H9 (cell line): ENCODE measurements around the gene FOXB2. TPM values are rescaled to one million over a fixed set of nuclear protein-coding genes. Genes with fewer than 3 reads are reported as not detected.

Experiments
- DNase-seq: peaks from one replicate; pipeline ENCODE4 v3.0.0-alpha.2; 2017
- H2AFZ ChIP-seq: one replicate; pipeline ENCODE4 v1.6.1; 2013; ENCODE audit warnings: mild to moderate bottlenecking, low read length, control low read depth, moderate library complexity
- H2AK5ac ChIP-seq: 2 replicates; pipeline ENCODE4 v1.6.1; 2013; ENCODE audit warnings: low read length, control low read depth, mixed read lengths; ENCODE audit not compliant: insufficient read length
- H2BK120ac ChIP-seq: one replicate; pipeline ENCODE4 v1.6.1; 2013; ENCODE audit warnings: low read depth, mild to moderate bottlenecking, low read length, control low read depth, inconsistent platforms; ENCODE audit not compliant: poor library complexity, severe bottlenecking
- H2BK12ac ChIP-seq: 2 replicates; pipeline ENCODE4 v1.6.1; 2013; ENCODE audit warnings: low read length, control low read depth, mixed read lengths, low read depth; ENCODE audit not compliant: insufficient read length
- H2BK15ac ChIP-seq: 2 replicates; pipeline ENCODE4 v1.6.1; 2013; ENCODE audit warnings: low read depth, low read length, control low read depth
- H2BK20ac ChIP-seq: one replicate; pipeline ENCODE4 v1.6.1; 2013; ENCODE audit warnings: low read depth, mild to moderate bottlenecking, low read length, control low read depth, inconsistent platforms; ENCODE audit not compliant: poor library complexity, severe bottlenecking
- H2BK5ac ChIP-seq: 2 replicates; pipeline ENCODE4 v1.6.1; 2013; ENCODE audit warnings: low read length, control low read depth, mixed read lengths; ENCODE audit not compliant: insufficient read length
- H3K14ac ChIP-seq: 2 replicates; pipeline ENCODE4 v1.6.1; 2013; ENCODE audit warnings: low read length, control low read depth; ENCODE audit not compliant: insufficient read depth
- H3K18ac ChIP-seq: 2 replicates; pipeline ENCODE4 v1.6.1; 2013; ENCODE audit warnings: low read depth, mild to moderate bottlenecking, mixed read lengths, low read length, control low read depth; ENCODE audit not compliant: insufficient read length
- H3K23ac ChIP-seq: 2 replicates; pipeline ENCODE4 v1.6.1; 2013; ENCODE audit warnings: low read length, control low read depth, mixed read lengths, low read depth; ENCODE audit not compliant: insufficient read length
- H3K23me2 ChIP-seq: 2 replicates; pipeline ENCODE4 v1.6.1; 2013; ENCODE audit warnings: low read depth, mild to moderate bottlenecking, mixed read lengths, low read length, control low read depth; ENCODE audit not compliant: insufficient read length, poor library complexity, severe bottlenecking
- H3K27ac ChIP-seq: 2 replicates; pipeline ENCODE4 v1.5.1; 2013; ENCODE audit warnings: low read length, control low read depth, mixed read lengths, low read depth; ENCODE audit not compliant: insufficient read length
- H3K27me3 ChIP-seq: 2 replicates; pipeline ENCODE4 v1.6.1; 2013; ENCODE audit warnings: low read length, control low read depth, inconsistent platforms; ENCODE audit not compliant: insufficient read depth
- H3K4ac ChIP-seq: 2 replicates; pipeline ENCODE4 v1.6.1; 2013; ENCODE audit warnings: low read depth, mild to moderate bottlenecking, control low read depth, inconsistent platforms, low read length, moderate library complexity
- H3K4me1 ChIP-seq: 2 replicates; pipeline ENCODE4 v1.6.1; 2013; ENCODE audit warnings: low read length, control low read depth, inconsistent platforms; ENCODE audit not compliant: insufficient read depth
- H3K4me2 ChIP-seq: 2 replicates; pipeline ENCODE4 v1.6.1; 2013; ENCODE audit warnings: low read length, control low read depth, mixed read lengths; ENCODE audit not compliant: insufficient read length, insufficient read depth
- H3K56ac ChIP-seq: 2 replicates; pipeline ENCODE4 v1.6.1; 2013; ENCODE audit warnings: low read depth, mild to moderate bottlenecking, mixed read lengths, low read length, control low read depth; ENCODE audit not compliant: insufficient read length
- H3K79me1 ChIP-seq: 2 replicates; pipeline ENCODE4 v1.6.1; 2013; ENCODE audit warnings: low read depth, mild to moderate bottlenecking, moderate library complexity, low read length, control low read depth, inconsistent platforms; ENCODE audit not compliant: insufficient read depth, poor library complexity, severe bottlenecking
- H3K79me2 ChIP-seq: 2 replicates; pipeline ENCODE4 v1.6.1; 2013; ENCODE audit warnings: low read length, control low read depth, inconsistent platforms; ENCODE audit not compliant: insufficient read depth
- H3K9ac ChIP-seq: 2 replicates; pipeline ENCODE4 v1.6.1; 2013; ENCODE audit warnings: low read length, control low read depth, mixed read lengths; ENCODE audit not compliant: insufficient read length; ENCODE audit errors: extremely low read depth
- H3K9me3 ChIP-seq: one replicate; pipeline ENCODE4 v1.6.1; 2013; ENCODE audit warnings: low read depth, low read length, inconsistent platforms; ENCODE audit not compliant: control insufficient read depth
- H3T11ph ChIP-seq: one replicate; pipeline ENCODE4 v1.6.1; 2013; ENCODE audit warnings: mild to moderate bottlenecking, low read length, control low read depth, inconsistent platforms
- H4K20me1 ChIP-seq: one replicate; pipeline ENCODE4 v1.6.1; 2013; ENCODE audit not compliant: control insufficient read depth, insufficient read length, insufficient read depth
- H4K5ac ChIP-seq: 2 replicates; pipeline ENCODE4 v1.6.1; 2013; ENCODE audit warnings: low read depth, mild to moderate bottlenecking, mixed read lengths, low read length, control low read depth; ENCODE audit not compliant: insufficient read length
- H4K8ac ChIP-seq: replicated peaks from 2 replicates; pipeline ENCODE4 v1.6.1; 2013; ENCODE audit warnings: low read length, control low read depth, mixed read lengths, low read depth; ENCODE audit not compliant: insufficient read length
- H4K91ac ChIP-seq: 2 replicates; pipeline ENCODE4 v1.6.1; 2013; ENCODE audit warnings: low read depth, mild to moderate bottlenecking, moderate library complexity, mixed read lengths, low read length, control low read depth; ENCODE audit not compliant: insufficient read length
- H3K27ac Mint-ChIP-seq, 3 experiments: 2 replicates in 2 of 3; 3 replicates in 1 of 3; pipeline ENCODE4 v1.8.0; 2020 to 2021; ENCODE audit warnings: mixed read lengths in 3 of 3, mild to moderate bottlenecking in 1 of 3, moderate library complexity in 1 of 3
- H3K27me3 Mint-ChIP-seq: 2 replicates; pipeline ENCODE4 v1.8.0; 2021; ENCODE audit warnings: low read depth, mild to moderate bottlenecking, moderate library complexity, mixed read lengths
- H3K36me3 Mint-ChIP-seq, 3 experiments: 2 replicates in 2 of 3; 3 replicates in 1 of 3; pipeline ENCODE4 v1.8.0; 2020 to 2021; ENCODE audit warnings: low read depth in 3 of 3, mixed read lengths in 3 of 3; ENCODE audit not compliant: insufficient read depth in 1 of 3
- H3K4me1 Mint-ChIP-seq, 2 experiments: 2 replicates each; pipeline ENCODE4 v1.8.0; 2020; ENCODE audit warnings: mixed read lengths in 2 of 2
- H3K4me3 Mint-ChIP-seq, 2 experiments: 2 replicates in 1 of 2; 3 replicates in 1 of 2; pipeline ENCODE4 v1.8.0; 2020 to 2021; ENCODE audit warnings: mild to moderate bottlenecking in 2 of 2, mixed read lengths in 2 of 2, moderate library complexity in 1 of 2
- H3K9me3 Mint-ChIP-seq, 2 experiments: 2 replicates in 1 of 2; 3 replicates in 1 of 2; pipeline ENCODE4 v1.8.0; 2020; ENCODE audit warnings: mild to moderate bottlenecking in 2 of 2, mixed read lengths in 2 of 2, moderate library complexity in 1 of 2
- WGBS: extraction: QIAGEN DNeasy Blood & Tissue Kit; methylation state at CpG from one replicate; pipeline ENCODE4 v1.1.7; 2013; ENCODE audit warnings: missing lambda C conversion rate, low lambda C conversion rate, mixed read lengths; ENCODE audit not compliant: insufficient read length; ENCODE audit errors: extremely low coverage; 5-methylcytosine and 5-hydroxymethylcytosine counted together
- total RNA-seq: library from RNA; stranded (reverse); gene quantifications from 2 replicates; pipeline ENCODE4 v1.2.1, GENCODE V29; 2021
- TF ChIP-seq, protein P1 (sequence below): fragments of 200-600 bp; sonication (generic); conservative IDR thresholded peaks from 3 replicates; pipeline ENCODE4 v1.8.0; 2021; ENCODE audit warnings: antibody characterized with exemption, mild to moderate bottlenecking

Gene FOXB2
- total RNA-seq, 1 experiment from 2014 or later = 7.8 TPM

GRCh38 chr9:77005216-77005615, 14.2 kb upstream of the FOXB2 start:
- H3K27ac Mint-ChIP-seq = no peak overlapping the region
- H3K36me3 Mint-ChIP-seq = no peaks in the 10 kb centered on the region
- WGBS = no CpG with 5 or more reads among the region's 4 CpGs
- H2BK120ac ChIP-seq = no peak overlapping the region
- no peak overlapping the region for H4K91ac ChIP-seq
- H3K4me3 Mint-ChIP-seq = no peak overlapping the region
- no peak overlapping the region for H3T11ph ChIP-seq
- no peak overlapping the region for H3K27ac ChIP-seq
- H3K56ac ChIP-seq = no peak overlapping the region
- H3K9me3 Mint-ChIP-seq = no peaks in the 10 kb centered on the region
- no peak overlapping the region for H3K14ac ChIP-seq
- H3K4me1 ChIP-seq = no peaks in the 10 kb centered on the region
- H4K5ac ChIP-seq = no peak overlapping the region
- no peaks in the 10 kb centered on the region for H3K79me2 ChIP-seq
- H3K23ac ChIP-seq = no peak overlapping the region
- no peak overlapping the region for H2BK12ac ChIP-seq
- TF ChIP-seq, protein P1, sequence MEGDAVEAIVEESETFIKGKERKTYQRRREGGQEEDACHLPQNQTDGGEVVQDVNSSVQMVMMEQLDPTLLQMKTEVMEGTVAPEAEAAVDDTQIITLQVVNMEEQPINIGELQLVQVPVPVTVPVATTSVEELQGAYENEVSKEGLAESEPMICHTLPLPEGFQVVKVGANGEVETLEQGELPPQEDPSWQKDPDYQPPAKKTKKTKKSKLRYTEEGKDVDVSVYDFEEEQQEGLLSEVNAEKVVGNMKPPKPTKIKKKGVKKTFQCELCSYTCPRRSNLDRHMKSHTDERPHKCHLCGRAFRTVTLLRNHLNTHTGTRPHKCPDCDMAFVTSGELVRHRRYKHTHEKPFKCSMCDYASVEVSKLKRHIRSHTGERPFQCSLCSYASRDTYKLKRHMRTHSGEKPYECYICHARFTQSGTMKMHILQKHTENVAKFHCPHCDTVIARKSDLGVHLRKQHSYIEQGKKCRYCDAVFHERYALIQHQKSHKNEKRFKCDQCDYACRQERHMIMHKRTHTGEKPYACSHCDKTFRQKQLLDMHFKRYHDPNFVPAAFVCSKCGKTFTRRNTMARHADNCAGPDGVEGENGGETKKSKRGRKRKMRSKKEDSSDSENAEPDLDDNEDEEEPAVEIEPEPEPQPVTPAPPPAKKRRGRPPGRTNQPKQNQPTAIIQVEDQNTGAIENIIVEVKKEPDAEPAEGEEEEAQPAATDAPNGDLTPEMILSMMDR = no peak
- no peaks in the 10 kb centered on the region for H3K79me1 ChIP-seq
- no peak overlapping the region for H2AFZ ChIP-seq
- no peak overlapping the region for H2BK20ac ChIP-seq
- H2AK5ac ChIP-seq = no peak overlapping the region
- H3K4me2 ChIP-seq = no peak overlapping the region
- H3K4me1 Mint-ChIP-seq = peaks cover 0 to 6% of the 10 kb centered on the region in 2 experiments; a peak in 2 of 4 replicates
- H3K23me2 ChIP-seq = no peaks in the 10 kb centered on the region
- no peak overlapping the region for H2BK5ac ChIP-seq
- peaks cover 12% of the 10 kb centered on the region for H3K27me3 Mint-ChIP-seq
- no peaks in the 10 kb centered on the region; the same call in 1 of the 2 replicates for H3K27me3 ChIP-seq
- DNase-seq = no peak
- H3K4ac ChIP-seq = no peak overlapping the region
- no peak overlapping the region for H2BK15ac ChIP-seq
- H3K9me3 ChIP-seq = no peaks in the 10 kb centered on the region
- no peaks in the 10 kb centered on the region for H4K20me1 ChIP-seq
- no peak overlapping the region for H3K18ac ChIP-seq
- H3K9ac ChIP-seq = no peak overlapping the region
- H4K8ac ChIP-seq = no peak overlapping the region
